Measurements from ENCODE around the gene PAFAH1B1. TPM values are rescaled to one million over a fixed set of nuclear protein-coding genes. Genes with fewer than 3 reads are reported as not detected.

PAFAH1B1 gene
- total and polyA plus RNA-seq, 2 experiments from 2014 or later = 69.9 to 71.7 TPM

GRCh38 chr17:2580151-2580550 lies 13.3 kb upstream of the PAFAH1B1 start (continued):
- TF ChIP-seq ZNF331 (CRISPR knock-in tag; IDR thresholded peaks at IDR 0.05; ENCODE audit: low read depth) (no peak), ETS1 (IDR thresholded peaks at IDR 0.05) (no peak), STAT1 (IDR thresholded peaks at IDR 0.05; ENCODE audit: unreplicated experiment) (no peak), EZH2phosphoT487 (IDR thresholded peaks at IDR 0.05; ENCODE audit: unreplicated experiment) (no peak), CREB1 (CRISPR knock-in tag; IDR thresholded peaks at IDR 0.05; ENCODE audit: low read depth) (no peak), EZH2 (IDR thresholded peaks at IDR 0.05; ENCODE audit: low read depth, unreplicated experiment) (no peak), ZNF114 (CRISPR knock-in tag; IDR thresholded peaks at IDR 0.05) (no peak), POLR2AphosphoS5 (IDR thresholded peaks at IDR 0.05; ENCODE audit: low read depth) (no peak)
- TF ChIP-seq, protein P1, sequence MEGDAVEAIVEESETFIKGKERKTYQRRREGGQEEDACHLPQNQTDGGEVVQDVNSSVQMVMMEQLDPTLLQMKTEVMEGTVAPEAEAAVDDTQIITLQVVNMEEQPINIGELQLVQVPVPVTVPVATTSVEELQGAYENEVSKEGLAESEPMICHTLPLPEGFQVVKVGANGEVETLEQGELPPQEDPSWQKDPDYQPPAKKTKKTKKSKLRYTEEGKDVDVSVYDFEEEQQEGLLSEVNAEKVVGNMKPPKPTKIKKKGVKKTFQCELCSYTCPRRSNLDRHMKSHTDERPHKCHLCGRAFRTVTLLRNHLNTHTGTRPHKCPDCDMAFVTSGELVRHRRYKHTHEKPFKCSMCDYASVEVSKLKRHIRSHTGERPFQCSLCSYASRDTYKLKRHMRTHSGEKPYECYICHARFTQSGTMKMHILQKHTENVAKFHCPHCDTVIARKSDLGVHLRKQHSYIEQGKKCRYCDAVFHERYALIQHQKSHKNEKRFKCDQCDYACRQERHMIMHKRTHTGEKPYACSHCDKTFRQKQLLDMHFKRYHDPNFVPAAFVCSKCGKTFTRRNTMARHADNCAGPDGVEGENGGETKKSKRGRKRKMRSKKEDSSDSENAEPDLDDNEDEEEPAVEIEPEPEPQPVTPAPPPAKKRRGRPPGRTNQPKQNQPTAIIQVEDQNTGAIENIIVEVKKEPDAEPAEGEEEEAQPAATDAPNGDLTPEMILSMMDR (conservative IDR thresholded peaks at IDR 0.05; ENCODE audit: low read depth in 2 of 2) = no peak

- no peak for DNase-seq (ENCODE audit: low spot score)
- TF ChIP-seq NANOG (IDR thresholded peaks at IDR 0.05; ENCODE audit: borderline replicate concordance) = no peak
- no peak for TF ChIP-seq REST (IDR thresholded peaks at IDR 0.05; ENCODE audit: unreplicated experiment)
- no peak for TF ChIP-seq STAT1 (IDR thresholded peaks at IDR 0.05; ENCODE audit: unreplicated experiment)
- no peak for TF ChIP-seq ZNF331 (CRISPR knock-in tag; IDR thresholded peaks at IDR 0.05; ENCODE audit: low read depth)
- TF ChIP-seq POLR2AphosphoS5 (IDR thresholded peaks at IDR 0.05; ENCODE audit: low read depth) = no peak
- TF ChIP-seq, protein P1 (conservative IDR thresholded peaks at IDR 0.05; ENCODE audit: low read depth in 2 of 2) = no peak
- no peak for TF ChIP-seq ZNF114 (CRISPR knock-in tag; IDR thresholded peaks at IDR 0.05)
- no peak for TF ChIP-seq JUNB (IDR thresholded peaks at IDR 0.05; ENCODE audit: unreplicated experiment)
- TF ChIP-seq EZH2 (IDR thresholded peaks at IDR 0.05; ENCODE audit: low read depth, unreplicated experiment) = no peak
Measured at GRCh38 chr17:2580661-2581060, 12.8 kb upstream of the PAFAH1B1 start.

More at GRCh38 chr17:2580661-2581060, 12.8 kb upstream of the PAFAH1B1 start:
- Mint-ChIP-seq H3K27me3 (ENCODE audit: insufficient read depth, low read depth, poor library complexity) (no peaks in the 10 kb centered on the region), H3K4me3 (no peak overlapping the region), H3K4me1 (peaks cover 10% of the 10 kb centered on the region), H3K27ac (no peak overlapping the region), H3K36me3 (ENCODE audit: low read depth) (no peaks in the 10 kb centered on the region), H3K9me3 (peaks cover 5% of the 10 kb centered on the region; the same call in 1 of the 3 replicates)
- no peak overlapping the region for H3K4me3 ChIP-seq
- no peaks in the 10 kb centered on the region for H3F3A ChIP-seq (replicated peaks; ENCODE audit: low read depth)
- H3K9me2 ChIP-seq (ENCODE audit: insufficient read depth) = no peaks in the 10 kb centered on the region
- no peaks in the 10 kb centered on the region for H4K20me1 ChIP-seq (replicated peaks; ENCODE audit: insufficient read depth)
- no peaks in the 10 kb centered on the region for H3K27me3 ChIP-seq (ENCODE audit: insufficient read depth)
- H3K79me2 ChIP-seq (replicated peaks; ENCODE audit: insufficient read depth) = no peaks in the 10 kb centered on the region
- H3K4me2 ChIP-seq = no peak overlapping the region
- H2AFZ ChIP-seq = peak overlapping the region; percentile 81; the same call in 1 of the 2 replicates
- H3K36me3 ChIP-seq (ENCODE audit: insufficient read depth) = no peaks in the 10 kb centered on the region
- H3K27ac ChIP-seq (ENCODE audit: low read depth) = no peak overlapping the region; the same call in 1 of the 2 replicates
- no peaks in the 10 kb centered on the region; the same call in 1 of the 2 replicates for H3K4me1 ChIP-seq (ENCODE audit: insufficient read depth)
- ATAC-seq = peak; percentile 72

Measured in GM23338 (cell line).